IgD-negative memory B cell (primary cell): ENCODE measurements around the gene ZXDB. TPM values are rescaled to one million over a fixed set of nuclear protein-coding genes. Genes with fewer than 3 reads are reported as not detected.
"Not testable (repeated sequence)": the region's sequence is repeated elsewhere in the genome, so short reads cannot be mapped to it uniquely, and the experiment has no call there.

Source experiments
- H3K27ac Mint-ChIP-seq, 3 donors: one replicate each; pipeline ENCODE4 v1.8.0; 2020 to 2022; ENCODE audit warnings: mild to moderate bottlenecking in 3 of 3, mixed read lengths in 3 of 3, moderate library complexity in 1 of 3
- H3K27me3 Mint-ChIP-seq: one replicate; pipeline ENCODE4 v1.8.0; 2021; ENCODE audit warnings: mixed read lengths
- H3K36me3 Mint-ChIP-seq: one replicate; pipeline ENCODE4 v1.8.0; 2020; ENCODE audit warnings: mild to moderate bottlenecking, mixed read lengths
- H3K4me1 Mint-ChIP-seq, 3 donors: one replicate each; pipeline ENCODE4 v1.8.0; 2020 to 2022; ENCODE audit warnings: mixed read lengths in 3 of 3, mild to moderate bottlenecking in 1 of 3
- H3K4me3 Mint-ChIP-seq, 4 donors: one replicate each; pipeline ENCODE4 v1.8.0; 2020 to 2022; ENCODE audit warnings: mild to moderate bottlenecking in 4 of 4, mixed read lengths in 4 of 4, moderate library complexity in 3 of 4
- H3K9me3 Mint-ChIP-seq, 3 donors: one replicate each; pipeline ENCODE4 v1.8.0; 2020 to 2021; ENCODE audit warnings: mixed read lengths in 3 of 3, mild to moderate bottlenecking in 1 of 3
- polyA plus RNA-seq: library from polyadenylated mRNA; unstranded; fragments of 300-500 nt; fragmentation: Illumina TruSeq; gene quantifications from one replicate; pipeline ENCODE4 v1.2.3, GENCODE V29; 2021

ZXDB gene
- polyA plus RNA-seq: 7.9 TPM

- H3K27me3 Mint-ChIP-seq, H3K36me3 Mint-ChIP-seq, H3K9me3 Mint-ChIP-seq: not testable (repeated sequence)
- peak within 1 kb of the TSS; percentile 83 to 92 (median 90) for H3K4me3 Mint-ChIP-seq
- peaks cover 7 to 26% (median 21%) of the 10 kb centered on the region in 3 donors for H3K4me1 Mint-ChIP-seq
- H3K27ac Mint-ChIP-seq: peak within 1 kb of the TSS; percentile 29 to 92 (median 92)
Observed at GRCh38 chrX:57591284-57592159, at the start of gene ZXDB. Gene ZXDB, plus strand, starts transcription at chrX:57592011. Its CDS starts 38 bp downstream, at chrX:57592049.

GRCh38 chrX:57565198-57565597 lies 26.6 kb upstream of the ZXDB start:
- H3K4me1 Mint-ChIP-seq: no peaks in the 10 kb centered on the region
- H3K27me3 Mint-ChIP-seq: peaks cover 2% of the 10 kb centered on the region
- H3K36me3 Mint-ChIP-seq: no peaks in the 10 kb centered on the region
- H3K27ac Mint-ChIP-seq: no peak overlapping the region
- H3K9me3 Mint-ChIP-seq: peaks cover under 1 to 5% (median 4%) of the 10 kb centered on the region in 3 donors
- no peak overlapping the region for H3K4me3 Mint-ChIP-seq

- Mint-ChIP-seq H3K4me3 (no peak overlapping the region), H3K4me1 (no peaks in the 10 kb centered on the region), H3K36me3 (no peaks in the 10 kb centered on the region), H3K27me3 (no peaks in the 10 kb centered on the region), H3K9me3 (no peaks in the 10 kb centered on the region), H3K27ac (peak overlapping the region in 1 of 3 donors; percentile 64)
Observed at GRCh38 chrX:57573754-57574153, 18.1 kb upstream of the ZXDB start.

GRCh38 chrX:57582948-57583347 lies 8.9 kb upstream of the ZXDB start:
- H3K27me3 Mint-ChIP-seq, H3K4me1 Mint-ChIP-seq, H3K27ac Mint-ChIP-seq, H3K36me3 Mint-ChIP-seq, H3K9me3 Mint-ChIP-seq, H3K4me3 Mint-ChIP-seq: not testable (repeated sequence)

- no peak overlapping the region for H3K27ac Mint-ChIP-seq
- peaks cover 0 to 5% (median 0%) of the 10 kb centered on the region in 3 donors for H3K4me1 Mint-ChIP-seq
- no peaks in the 10 kb centered on the region for H3K9me3 Mint-ChIP-seq
- H3K4me3 Mint-ChIP-seq: no peak overlapping the region
- H3K27me3 Mint-ChIP-seq: no peaks in the 10 kb centered on the region
- no peaks in the 10 kb centered on the region for H3K36me3 Mint-ChIP-seq
Observed at GRCh38 chrX:57583477-57583876, 8.3 kb upstream of the ZXDB start.

GRCh38 chrX:57586360-57586759 lies 5.5 kb upstream of the ZXDB start:
- no peaks in the 10 kb centered on the region for H3K9me3 Mint-ChIP-seq

GRCh38 chrX:57587062-57587461 lies 4.7 kb upstream of the ZXDB start:
- peak overlapping the region in 1 of 3 donors; percentile 27 for H3K27ac Mint-ChIP-seq
- H3K4me3 Mint-ChIP-seq: no peak overlapping the region
- no peaks in the 10 kb centered on the region for H3K9me3 Mint-ChIP-seq
- H3K27me3 Mint-ChIP-seq: no peaks in the 10 kb centered on the region
- peaks cover 0 to 11% (median 6%) of the 10 kb centered on the region in 3 donors for H3K4me1 Mint-ChIP-seq
- H3K36me3 Mint-ChIP-seq: no peaks in the 10 kb centered on the region

More at GRCh38 chrX:57586360-57586759, 5.5 kb upstream of the ZXDB start:
- Mint-ChIP-seq H3K27ac (no peak overlapping the region), H3K4me3 (no peak overlapping the region), H3K4me1 (peaks cover 0 to 7% (median 5%) of the 10 kb centered on the region in 3 donors), H3K27me3 (no peaks in the 10 kb centered on the region), H3K36me3 (no peaks in the 10 kb centered on the region)

- Mint-ChIP-seq H3K4me1 (peaks cover 0 to 11% (median 6%) of the 10 kb centered on the region in 3 donors), H3K36me3 (no peaks in the 10 kb centered on the region), H3K27me3 (no peaks in the 10 kb centered on the region), H3K27ac (no peak overlapping the region), H3K4me3 (peak overlapping the region in 1 of 4 donors; percentile 52), H3K9me3 (no peaks in the 10 kb centered on the region)
Observed at GRCh38 chrX:57587607-57588006, 4.2 kb upstream of the ZXDB start.

- Mint-ChIP-seq H3K4me3 (peak overlapping the region; percentile 63 to 89 (median 82)), H3K27ac (peak overlapping the region in 2 of 3 donors; percentile 46 to 92), H3K4me1 (peaks cover 9 to 24% (median 24%) of the 10 kb centered on the region in 3 donors)
- not testable (repeated sequence) for H3K9me3 Mint-ChIP-seq, H3K27me3 Mint-ChIP-seq, H3K36me3 Mint-ChIP-seq
Observed at GRCh38 chrX:57592160-57592893, 516 bp downstream of the ZXDB start.

- H3K27ac Mint-ChIP-seq: peak overlapping the region in 2 of 3 donors; percentile 60 to 71
Observed at GRCh38 chrX:57592894-57593215, 1.0 kb downstream of the ZXDB start.

GRCh38 chrX:57595381-57595811 lies 3.6 kb downstream of the ZXDB start:
- Mint-ChIP-seq H3K27me3 (no peaks in the 10 kb centered on the region), H3K9me3 (no peaks in the 10 kb centered on the region), H3K36me3 (peaks cover 6% of the 10 kb centered on the region), H3K4me3 (peak overlapping the region; percentile 31 to 78 (median 53)), H3K27ac (no peak overlapping the region), H3K4me1 (peaks cover 9 to 24% (median 21%) of the 10 kb centered on the region in 3 donors)

More at GRCh38 chrX:57592894-57593215, 1.0 kb downstream of the ZXDB start:
- H3K4me1 Mint-ChIP-seq: peaks cover 9 to 24% (median 21%) of the 10 kb centered on the region in 3 donors
- H3K9me3 Mint-ChIP-seq, H3K36me3 Mint-ChIP-seq, H3K27me3 Mint-ChIP-seq: not testable (repeated sequence)
- H3K4me3 Mint-ChIP-seq: peak overlapping the region; percentile 63 to 88 (median 72)

GRCh38 chrX:57596109-57596508 lies 4.3 kb downstream of the ZXDB start:
- Mint-ChIP-seq H3K27me3 (no peaks in the 10 kb centered on the region), H3K36me3 (peaks cover 6% of the 10 kb centered on the region), H3K27ac (no peak overlapping the region), H3K4me1 (peaks cover 9 to 22% (median 21%) of the 10 kb centered on the region in 3 donors), H3K4me3 (peak overlapping the region in 2 of 4 donors; percentile 43 to 52), H3K9me3 (no peaks in the 10 kb centered on the region)

GRCh38 chrX:57596516-57596915 lies 4.7 kb downstream of the ZXDB start:
- H3K36me3 Mint-ChIP-seq: peaks cover 6% of the 10 kb centered on the region
- H3K27me3 Mint-ChIP-seq: no peaks in the 10 kb centered on the region
- no peaks in the 10 kb centered on the region for H3K9me3 Mint-ChIP-seq
- peak overlapping the region in 3 of 4 donors; percentile 12 to 88 (median 52) for H3K4me3 Mint-ChIP-seq
- no peak overlapping the region for H3K27ac Mint-ChIP-seq
- H3K4me1 Mint-ChIP-seq: peaks cover 9 to 18% (median 18%) of the 10 kb centered on the region in 3 donors

- Mint-ChIP-seq H3K9me3 (peaks cover 0 to 7% (median 7%) of the 10 kb centered on the region in 3 donors), H3K4me3 (no peak overlapping the region), H3K4me1 (peaks cover 0 to 3% (median 0%) of the 10 kb centered on the region in 3 donors), H3K27me3 (no peaks in the 10 kb centered on the region), H3K27ac (no peak overlapping the region), H3K36me3 (peaks cover 4% of the 10 kb centered on the region)
Observed at GRCh38 chrX:57607295-57608187, 15.7 kb downstream of the ZXDB start.
